Measurements from ENCODE around the gene HIP1. TPM values are rescaled to one million over a fixed set of nuclear protein-coding genes. Genes with fewer than 3 reads are reported as not detected.

The HIP1 gene
- total RNA-seq, 4 donors from 2014 or later = 3.2 to 9.5 (median 6.4) TPM

DNA sequence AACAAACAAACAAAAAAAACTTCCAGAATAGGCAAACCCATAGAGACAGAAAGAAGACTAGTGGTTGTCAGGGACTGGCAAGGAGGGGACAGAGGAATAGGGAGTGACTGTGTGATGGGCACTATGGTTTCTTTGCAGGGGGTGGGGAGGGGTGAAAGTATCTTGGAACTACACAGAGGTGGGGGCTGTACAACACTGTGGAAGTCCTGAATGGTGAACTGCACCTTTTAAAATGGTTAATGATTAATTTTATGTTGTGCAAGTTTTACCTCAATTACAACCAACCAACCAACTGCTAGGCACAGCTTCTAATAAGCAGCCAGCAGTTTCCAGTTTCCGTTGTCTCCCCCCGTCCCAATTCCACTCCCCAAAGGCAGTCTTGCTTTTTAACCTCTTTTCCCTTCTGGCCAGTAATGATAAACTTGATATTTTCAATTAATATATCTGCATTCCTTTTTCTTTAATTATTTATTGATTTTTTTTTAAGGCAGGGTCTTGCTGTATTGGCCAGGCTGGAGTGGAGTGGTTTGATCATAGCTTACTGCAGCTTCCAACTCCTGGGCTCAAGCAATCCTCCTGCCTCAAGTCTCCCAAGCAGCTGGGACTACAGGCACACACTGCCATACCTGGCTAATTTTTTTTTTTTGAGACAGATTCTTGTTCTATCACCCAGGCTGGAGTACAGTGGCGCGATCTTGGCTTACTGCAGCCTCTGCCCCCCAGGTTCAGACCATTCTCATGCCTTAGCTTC is 46.8 kb downstream of the HIP1 start:
- H3K27ac ChIP-seq = no peak overlapping the region
- TF ChIP-seq POLR2A (IDR thresholded peaks at IDR 0.05) = no peak
- TF ChIP-seq, protein P1, sequence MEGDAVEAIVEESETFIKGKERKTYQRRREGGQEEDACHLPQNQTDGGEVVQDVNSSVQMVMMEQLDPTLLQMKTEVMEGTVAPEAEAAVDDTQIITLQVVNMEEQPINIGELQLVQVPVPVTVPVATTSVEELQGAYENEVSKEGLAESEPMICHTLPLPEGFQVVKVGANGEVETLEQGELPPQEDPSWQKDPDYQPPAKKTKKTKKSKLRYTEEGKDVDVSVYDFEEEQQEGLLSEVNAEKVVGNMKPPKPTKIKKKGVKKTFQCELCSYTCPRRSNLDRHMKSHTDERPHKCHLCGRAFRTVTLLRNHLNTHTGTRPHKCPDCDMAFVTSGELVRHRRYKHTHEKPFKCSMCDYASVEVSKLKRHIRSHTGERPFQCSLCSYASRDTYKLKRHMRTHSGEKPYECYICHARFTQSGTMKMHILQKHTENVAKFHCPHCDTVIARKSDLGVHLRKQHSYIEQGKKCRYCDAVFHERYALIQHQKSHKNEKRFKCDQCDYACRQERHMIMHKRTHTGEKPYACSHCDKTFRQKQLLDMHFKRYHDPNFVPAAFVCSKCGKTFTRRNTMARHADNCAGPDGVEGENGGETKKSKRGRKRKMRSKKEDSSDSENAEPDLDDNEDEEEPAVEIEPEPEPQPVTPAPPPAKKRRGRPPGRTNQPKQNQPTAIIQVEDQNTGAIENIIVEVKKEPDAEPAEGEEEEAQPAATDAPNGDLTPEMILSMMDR (IDR thresholded peaks at IDR 0.05) = no peak
- H3K27me3 ChIP-seq = peaks cover 0 to 4% (median 0%) of the 10 kb centered on the region in 4 donors
- intact Hi-C loops (cut with DNase I) = no loop called here
- H3K4me1 ChIP-seq = peaks cover 0 to 11% (median 4%) of the 10 kb centered on the region in 3 donors
- WGBS, 2 donors = 86 to 90% methylated on average over 4 of the region's 4 CpGs
- no peaks in the 10 kb centered on the region for H3K36me3 ChIP-seq
- no peak overlapping the region for H3K4me3 ChIP-seq
- no peak for DNase-seq
- no peaks in the 10 kb centered on the region for H3K9me3 ChIP-seq

DNA sequence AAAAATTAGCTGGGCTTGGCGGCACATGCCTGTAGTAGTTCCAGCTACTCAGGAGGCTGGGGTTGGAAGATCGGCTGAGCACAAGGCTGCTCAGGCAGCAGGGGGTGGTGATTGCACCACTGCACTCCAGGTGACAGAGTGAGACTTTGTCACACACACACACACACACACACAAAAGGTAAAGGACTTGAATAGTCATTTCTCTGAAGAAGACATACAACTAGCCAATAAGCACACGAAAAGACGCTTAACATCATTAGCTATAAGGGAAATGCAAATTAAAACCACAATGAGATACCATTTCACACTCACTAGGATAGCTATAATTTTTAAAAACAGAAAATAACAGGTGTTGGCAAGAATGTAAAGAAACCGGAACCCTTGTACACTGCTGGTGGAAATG is 48.6 kb downstream of the HIP1 start:
- intact Hi-C loops (cut with DNase I) = no loop called here
- Histone ChIP-seq H3K36me3 (no peaks in the 10 kb centered on the region), H3K27me3 (peaks cover 0 to 4% (median 0%) of the 10 kb centered on the region in 4 donors), H3K27ac (no peak overlapping the region), H3K4me1 (peaks cover 0 to 11% (median 4%) of the 10 kb centered on the region in 3 donors), H3K4me3 (no peak overlapping the region), H3K9me3 (no peaks in the 10 kb centered on the region)
- no peak for DNase-seq
- no peak for TF ChIP-seq POLR2A (IDR thresholded peaks at IDR 0.05)
- TF ChIP-seq, protein P1 (IDR thresholded peaks at IDR 0.05) = no peak
- 85 to 88% methylated on average over 5 of the region's 5 CpGs for WGBS, 2 donors

DNA sequence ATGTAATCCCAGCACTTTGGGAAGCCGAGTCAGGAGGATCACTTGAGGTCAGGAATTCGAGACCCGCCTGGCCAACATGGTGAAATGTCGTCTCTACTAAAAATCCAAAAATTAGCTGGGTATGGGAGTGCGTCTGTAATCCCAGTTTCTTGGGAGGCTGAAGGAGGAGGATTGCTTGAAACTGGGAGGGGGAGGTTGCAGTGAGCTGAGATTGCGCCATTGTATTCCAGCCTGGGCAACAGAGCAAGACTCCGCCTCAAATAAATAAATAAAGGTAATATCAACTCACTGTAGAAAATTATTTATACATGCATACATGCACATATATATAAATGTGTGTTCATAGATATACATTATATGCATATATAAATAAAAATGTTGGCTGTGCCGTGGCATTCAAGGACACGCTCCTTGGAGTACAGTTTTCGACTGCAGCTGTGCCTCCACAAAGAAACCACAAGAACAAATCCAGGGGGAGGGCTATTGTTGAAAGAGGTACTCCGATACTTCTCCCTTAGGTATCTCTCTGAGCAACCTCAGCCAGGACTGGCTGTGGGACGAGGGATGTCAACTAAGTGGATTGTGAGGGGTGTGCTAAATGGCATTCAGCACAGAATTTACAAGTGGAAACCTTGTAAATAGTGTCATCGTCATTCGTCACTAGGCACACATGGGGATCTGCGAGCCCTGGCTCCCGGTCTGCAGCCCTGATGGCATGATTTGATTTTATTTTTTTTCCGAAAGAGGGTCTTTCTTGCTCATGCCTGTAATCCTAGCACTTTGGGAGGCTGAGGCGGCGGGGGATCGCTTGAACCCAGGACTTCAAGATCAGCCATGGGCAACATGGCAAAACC is 49.3 kb downstream of the HIP1 start:
- intact Hi-C loops (cut with DNase I) = no loop called here
- Histone ChIP-seq H3K27me3 (peaks cover 0 to 4% (median 0%) of the 10 kb centered on the region in 4 donors), H3K27ac (no peak overlapping the region), H3K4me3 (no peak overlapping the region), H3K9me3 (no peaks in the 10 kb centered on the region), H3K36me3 (no peaks in the 10 kb centered on the region), H3K4me1 (peaks cover 0 to 11% (median 4%) of the 10 kb centered on the region in 3 donors)
- DNase-seq = no peak
- WGBS, 2 donors = 95 to 97% methylated on average over 18 to 20 of the region's 20 CpGs
- TF ChIP-seq, protein P1 (IDR thresholded peaks at IDR 0.05) = no peak
- TF ChIP-seq POLR2A (IDR thresholded peaks at IDR 0.05) = no peak

DNA sequence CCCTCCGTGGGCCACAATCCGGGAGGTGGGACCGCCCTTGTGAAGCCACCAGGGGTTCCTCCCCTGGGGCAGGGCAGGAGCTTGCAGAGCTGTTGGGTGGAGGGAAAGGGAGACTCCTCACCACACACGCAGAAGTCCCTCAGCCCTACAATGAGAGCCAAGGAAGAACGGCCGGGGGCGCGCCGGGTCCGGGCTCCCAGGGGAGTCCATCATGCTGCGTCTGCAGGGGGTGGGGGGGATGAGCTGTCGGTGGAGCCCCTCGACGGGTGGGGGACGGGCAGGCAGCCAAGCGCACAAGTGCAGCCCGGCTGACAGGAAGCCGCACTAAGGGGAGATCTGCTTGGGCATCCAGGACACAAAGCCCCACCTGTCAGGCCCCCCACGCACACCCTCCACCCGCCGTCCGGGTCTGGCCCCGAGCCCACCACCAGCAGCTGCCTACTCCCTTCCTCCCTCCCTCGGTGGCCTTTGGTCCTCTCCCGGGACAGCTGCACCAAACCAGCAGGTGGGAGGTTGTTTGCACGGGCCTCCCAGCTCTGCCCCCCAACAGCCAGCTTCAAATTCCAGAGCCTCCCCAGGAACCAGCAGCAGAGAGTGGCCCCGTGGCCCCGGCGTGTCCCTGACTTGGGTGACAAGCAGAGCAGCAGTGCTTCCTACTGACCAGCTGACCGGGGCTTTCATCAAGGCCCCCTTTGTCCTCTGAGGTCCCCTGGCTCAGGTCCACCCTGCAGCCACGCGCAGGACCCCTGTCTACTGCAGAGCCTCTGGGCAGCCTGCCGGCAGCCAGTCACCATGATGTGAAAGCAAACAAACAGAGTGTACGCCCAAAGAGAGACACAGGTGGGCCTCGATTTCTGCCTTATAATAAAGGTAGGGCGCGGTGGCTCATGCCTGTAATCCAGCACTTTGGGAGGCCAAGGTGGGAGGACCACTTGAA is 50.3 kb downstream of the HIP1 start:
- Histone ChIP-seq H3K4me1 (peaks cover 0 to 11% (median 4%) of the 10 kb centered on the region in 3 donors), H3K4me3 (no peak overlapping the region), H3K9me3 (no peaks in the 10 kb centered on the region), H3K27ac (no peak overlapping the region), H3K27me3 (peaks cover 0 to 4% (median 0%) of the 10 kb centered on the region in 4 donors), H3K36me3 (no peaks in the 10 kb centered on the region)
- DNase-seq = no peak
- TF ChIP-seq, protein P1 (IDR thresholded peaks at IDR 0.05) = no peak
- TF ChIP-seq POLR2A (IDR thresholded peaks at IDR 0.05) = no peak
- intact Hi-C loops (cut with DNase I) = no loop called here
- 44 to 50% methylated on average over 1 to 12 of the region's 37 CpGs for WGBS, 2 donors

Measured in esophagus squamous epithelium (tissue), 5 donors.